HG02885 (cell line): ENCODE data around the gene CAB39.

ENCODE experiments used
- ATAC-seq: cut with Tn5 transposase; IDR thresholded peaks from one replicate; pipeline ENCODE4 v1.9.1; 2021; ENCODE audit warnings: mild to moderate bottlenecking; ENCODE audit not compliant: unreplicated experiment, poor library complexity

CAB39 gene

DNA sequence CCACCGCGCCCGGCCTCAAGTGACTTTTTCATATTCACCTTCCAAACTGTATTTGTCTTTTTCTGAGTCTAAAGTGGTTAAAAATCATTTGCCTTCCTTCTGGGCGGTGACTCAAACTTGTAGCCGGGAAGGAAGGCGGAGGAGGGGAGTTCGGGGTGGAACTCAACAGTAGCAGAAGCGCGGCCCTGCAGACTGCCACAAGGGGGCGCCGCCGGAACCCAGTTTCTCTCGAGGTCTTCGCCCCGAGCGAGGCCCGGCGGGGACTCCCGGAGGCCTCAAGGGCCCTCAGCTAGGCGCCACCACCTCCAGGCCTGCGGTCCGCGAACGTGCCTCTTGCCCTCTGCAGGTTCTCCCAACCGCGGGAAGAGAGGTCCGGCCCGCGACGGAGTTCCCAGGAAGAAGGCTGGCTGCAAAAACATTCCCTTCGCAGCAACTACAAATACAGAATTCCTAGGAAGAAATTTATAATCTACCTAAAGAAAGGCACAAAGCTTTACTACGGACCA is 135.3 kb downstream of the CAB39 start:
- peak; percentile 94 for ATAC-seq

- ATAC-seq = peak; percentile 53
These were observed 137.2 kb downstream of the CAB39 start for GRCh38 chr2:230849633-230850357.

DNA sequence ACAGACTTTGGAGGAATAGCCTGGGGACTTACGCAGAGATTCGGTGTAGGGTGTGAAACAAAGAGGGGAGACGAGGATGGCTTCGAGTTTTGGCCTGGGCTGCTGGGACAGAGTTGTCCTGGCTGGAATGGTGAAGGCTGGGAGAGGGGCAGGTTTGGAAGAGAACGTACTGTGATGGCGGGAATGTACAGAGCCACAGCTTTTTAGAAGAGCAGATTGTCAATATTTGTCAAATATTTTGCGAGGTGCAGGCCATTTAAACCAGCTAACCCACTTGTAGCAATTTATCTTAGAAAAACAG is 137.7 kb downstream of the CAB39 start:
- no peak for ATAC-seq

DNA sequence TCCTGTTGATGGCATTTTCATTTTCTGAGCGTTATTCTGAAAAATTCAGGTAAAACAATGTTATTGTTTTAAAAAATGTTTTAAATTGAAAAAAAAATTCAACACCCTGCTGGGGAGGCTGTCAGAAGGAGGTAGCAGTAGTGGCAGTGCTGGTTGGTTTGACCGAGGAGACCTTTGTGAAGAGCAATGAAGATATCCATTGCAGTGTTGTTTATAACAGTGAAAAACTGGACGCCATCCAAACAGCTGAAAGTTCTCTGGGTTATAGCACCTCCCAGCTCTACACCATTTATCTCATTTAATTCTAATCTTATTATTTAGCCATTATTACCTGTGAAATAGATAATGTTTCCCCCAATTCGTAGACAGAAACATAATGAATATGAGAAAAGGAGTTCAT is 139.5 kb downstream of the CAB39 start:
- ATAC-seq = no peak

DNA sequence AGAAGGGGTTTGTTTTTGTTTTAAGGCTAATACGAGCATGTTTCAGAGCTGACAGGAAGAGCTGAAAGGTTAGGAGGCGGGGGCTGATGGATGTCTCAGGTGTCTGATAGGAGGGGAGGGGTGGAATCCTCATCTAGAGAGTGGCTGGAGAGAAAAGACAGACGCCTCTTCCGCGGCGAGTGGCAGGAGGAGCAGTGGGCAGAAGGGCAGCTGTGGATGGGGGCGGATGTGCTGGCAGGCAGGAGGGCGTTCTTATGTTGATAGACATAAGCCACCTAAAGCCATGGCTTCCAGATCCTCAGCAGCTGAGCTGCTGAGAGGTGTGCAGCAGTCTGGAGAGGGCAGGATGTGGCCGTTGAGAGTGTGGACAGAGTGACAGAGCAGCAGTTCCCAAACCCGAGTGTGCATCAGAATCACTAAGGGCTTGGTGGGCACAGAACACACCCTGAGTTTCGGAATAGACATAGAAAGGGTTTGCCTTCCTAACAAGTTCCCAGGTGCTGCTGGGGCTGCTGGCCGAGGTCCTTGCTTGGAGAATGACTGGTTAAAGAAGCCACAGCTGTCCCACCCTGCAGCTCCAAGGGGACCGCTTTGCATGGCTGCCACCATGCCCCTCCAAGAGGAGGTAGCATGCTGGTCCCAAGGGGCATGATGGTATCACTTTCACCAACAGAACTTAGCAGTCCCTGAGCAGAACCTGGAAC is 149.1 kb downstream of the CAB39 start:
- ATAC-seq = no peak

- ATAC-seq = no peak
These were observed 149.7 kb downstream of the CAB39 start for GRCh38 chr2:230862292-230862691.

- ATAC-seq = no peak
These were observed 150.4 kb downstream of the CAB39 start for GRCh38 chr2:230863031-230863430.

DNA sequence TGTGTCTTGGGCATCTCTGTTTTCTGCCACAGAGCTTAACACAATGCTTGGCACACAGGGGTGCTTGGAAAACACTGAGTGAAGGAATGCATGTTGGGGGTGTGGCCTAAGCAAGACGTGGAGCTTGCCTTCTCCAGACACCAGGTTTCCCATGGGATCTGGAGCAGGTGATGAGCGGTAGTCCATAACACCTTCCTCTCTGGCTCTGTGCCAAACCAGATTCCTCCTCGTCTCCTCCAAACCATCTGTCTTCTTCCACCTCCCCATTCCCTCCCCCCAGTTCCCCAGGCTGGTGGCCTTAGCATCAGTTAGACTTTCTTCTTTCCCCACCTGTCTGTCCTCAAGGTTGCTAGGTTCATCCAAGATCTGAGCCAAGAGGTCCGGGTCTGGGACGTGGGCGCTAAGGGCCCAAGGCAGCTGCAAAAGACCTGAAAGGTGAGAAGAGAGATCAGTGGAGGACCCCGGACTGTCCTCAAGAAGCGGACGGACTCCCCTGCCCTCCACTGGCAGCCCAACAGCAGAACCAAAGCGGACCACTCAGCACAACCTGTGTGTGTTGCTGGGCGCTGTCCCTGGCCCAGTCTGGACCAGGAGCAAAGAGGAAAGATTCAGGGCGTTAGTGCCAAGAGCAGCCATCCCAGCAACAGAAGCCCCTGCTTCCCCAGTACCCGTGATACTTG is 150.9 kb downstream of the CAB39 start:
- no peak for ATAC-seq

DNA sequence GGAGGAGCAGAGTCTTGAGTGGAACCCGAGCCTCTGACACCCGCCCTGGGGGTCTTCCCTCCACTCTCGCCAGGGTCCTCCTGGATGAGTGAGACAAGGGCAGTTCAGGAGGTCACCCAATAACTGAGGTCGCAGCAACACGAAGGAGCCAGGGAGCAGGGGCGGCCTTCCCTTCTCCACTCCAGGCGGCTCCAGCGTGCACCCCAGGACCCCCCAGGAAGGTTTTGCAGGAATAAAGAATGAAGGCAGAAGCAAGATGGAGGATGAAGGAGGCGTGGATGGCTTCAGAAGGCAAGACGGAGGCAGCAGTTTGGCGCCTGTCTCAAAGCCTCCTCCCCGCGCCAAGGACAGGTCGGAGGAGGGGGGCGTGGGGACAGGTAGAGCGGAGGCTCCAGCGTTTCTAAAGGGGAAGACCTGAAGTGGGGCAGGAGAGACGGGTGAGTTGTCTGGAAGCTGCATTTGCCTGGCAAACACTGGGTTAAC is 151.5 kb downstream of the CAB39 start:
- ATAC-seq = no peak

DNA sequence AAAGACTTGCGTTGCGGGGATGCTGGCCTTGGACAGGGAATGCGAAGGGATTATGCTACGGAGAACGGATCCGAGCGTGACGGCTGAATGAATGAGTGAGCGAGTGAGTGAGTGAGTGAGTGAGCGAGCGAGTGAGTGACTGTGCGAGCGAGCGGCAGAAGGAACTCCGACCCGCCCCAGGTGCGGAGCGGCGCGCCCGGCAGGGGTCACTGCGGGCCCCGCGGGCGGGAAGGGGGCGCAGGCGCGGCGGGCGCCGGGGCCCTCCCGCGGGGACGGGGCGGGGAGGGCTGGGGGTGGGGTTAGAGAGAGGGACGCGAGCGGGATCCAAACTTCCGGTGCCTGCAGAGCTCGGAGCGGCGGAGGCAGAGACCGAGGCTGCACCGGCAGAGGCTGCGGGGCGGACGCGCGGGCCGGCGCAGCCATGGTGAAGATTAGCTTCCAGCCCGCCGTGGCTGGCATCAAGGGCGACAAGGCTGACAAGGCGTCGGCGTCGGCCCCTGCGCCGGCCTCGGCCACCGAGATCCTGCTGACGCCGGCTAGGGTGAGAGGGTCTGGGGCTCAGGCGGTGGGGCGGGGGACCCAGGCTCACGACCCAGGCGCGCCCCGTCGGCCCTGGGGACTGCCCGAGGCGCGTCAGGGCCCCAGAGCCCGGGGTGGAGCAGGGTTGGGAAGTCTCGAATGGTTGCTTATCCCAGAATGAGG is 152.1 kb downstream of the CAB39 start, which contains the start of gene ITM2C:
TSS of gene ITM2C (plus strand) at position 338 of the 702 bp plus-strand sequence. CDS start at position 422, 84 bp downstream.
- ATAC-seq = peak; percentile 78

- no peak for ATAC-seq
These were observed 152.7 kb downstream of the CAB39 start for GRCh38 chr2:230865307-230865765.

DNA sequence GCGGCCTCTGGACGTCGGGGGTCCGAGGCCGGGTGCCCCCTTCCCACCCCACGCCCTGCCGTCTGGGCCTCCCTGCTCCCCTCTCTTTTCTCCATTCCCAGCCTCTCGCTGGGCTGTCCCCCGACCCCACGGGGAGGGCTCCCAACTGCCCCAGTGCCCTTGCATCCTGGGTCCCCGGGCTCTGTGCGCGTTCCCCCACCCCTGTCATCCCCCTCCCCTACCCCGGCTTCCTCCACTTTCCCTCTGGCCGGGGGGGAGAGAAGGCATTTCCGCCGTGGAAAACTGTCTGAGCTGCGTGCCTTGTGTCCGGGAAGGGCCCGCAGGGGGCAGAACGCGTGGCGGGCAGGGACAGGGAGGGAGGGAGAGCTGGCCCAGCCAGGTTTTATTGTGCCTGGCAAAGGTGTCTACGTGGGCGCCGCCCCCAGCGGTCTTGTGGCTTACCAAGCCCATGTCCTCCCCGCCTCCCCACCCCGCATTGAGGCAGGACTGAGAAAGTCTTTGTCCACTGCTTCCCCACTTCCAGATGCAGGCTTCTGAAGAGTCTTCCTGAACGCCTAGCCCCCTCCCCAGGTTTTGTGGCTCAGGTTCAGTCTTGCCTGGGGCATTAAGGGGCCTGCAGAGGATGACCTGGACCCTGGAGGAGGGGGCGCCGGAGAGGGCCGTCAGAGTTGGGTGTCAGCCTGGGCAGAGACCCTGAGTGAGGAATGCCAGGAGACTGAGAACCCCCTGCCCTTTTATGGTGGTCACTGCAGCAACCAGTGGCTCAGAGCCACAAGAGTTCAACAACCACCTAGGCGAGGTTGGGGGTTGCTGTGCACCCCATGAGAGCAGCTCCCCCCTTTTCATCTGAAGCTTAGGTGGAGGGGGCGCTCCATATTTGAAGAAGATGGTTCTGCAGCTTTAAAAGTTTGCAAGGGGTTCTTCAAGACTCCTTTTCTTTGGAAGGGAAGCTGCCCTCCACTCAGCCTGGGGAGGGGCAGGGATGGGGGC is 153.4 kb downstream of the CAB39 start:
- ATAC-seq = no peak

DNA sequence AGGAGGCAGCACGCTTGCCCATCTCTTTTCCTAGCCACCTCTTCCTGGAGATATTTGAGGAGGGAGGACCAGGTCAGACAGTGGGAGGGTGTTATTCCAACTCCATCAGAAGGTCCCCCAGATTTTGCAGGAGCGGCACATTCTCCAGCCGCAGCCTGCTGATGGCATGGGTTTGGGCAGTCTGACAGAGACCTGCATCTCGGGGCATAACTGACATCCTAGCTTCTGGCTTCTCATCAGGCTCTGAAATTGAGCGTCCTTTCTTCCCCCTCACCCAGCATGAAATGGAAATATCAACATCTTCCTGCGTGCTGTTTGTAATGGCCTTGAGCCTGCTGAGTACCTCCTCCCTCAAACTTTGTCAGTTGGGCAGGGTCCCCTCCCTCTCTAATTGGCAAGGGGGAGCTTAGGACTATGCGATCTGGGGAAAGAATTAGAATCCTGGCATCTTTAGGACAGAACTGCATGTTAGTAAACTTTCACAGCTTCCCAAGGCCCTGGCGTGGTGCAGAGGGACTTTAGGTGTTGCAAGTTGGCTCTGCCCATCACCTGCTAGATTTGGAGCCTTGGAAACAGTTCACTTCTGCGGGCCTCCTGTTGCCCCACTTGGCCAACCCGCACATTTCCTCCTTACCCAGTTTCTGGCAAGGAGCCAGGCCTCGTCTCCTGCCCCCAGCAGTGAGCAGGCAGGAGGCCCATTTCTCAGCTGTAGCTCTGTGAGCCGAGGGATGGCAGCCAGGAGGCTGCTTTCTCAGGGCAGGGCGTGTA is 154.3 kb downstream of the CAB39 start:
- ATAC-seq = no peak

- ATAC-seq = no peak
These were observed 155.7 kb downstream of the CAB39 start for GRCh38 chr2:230868161-230868946.

GRCh38 chr2:230868947-230869913 is 156.6 kb downstream of the CAB39 start:
- no peak for ATAC-seq

DNA sequence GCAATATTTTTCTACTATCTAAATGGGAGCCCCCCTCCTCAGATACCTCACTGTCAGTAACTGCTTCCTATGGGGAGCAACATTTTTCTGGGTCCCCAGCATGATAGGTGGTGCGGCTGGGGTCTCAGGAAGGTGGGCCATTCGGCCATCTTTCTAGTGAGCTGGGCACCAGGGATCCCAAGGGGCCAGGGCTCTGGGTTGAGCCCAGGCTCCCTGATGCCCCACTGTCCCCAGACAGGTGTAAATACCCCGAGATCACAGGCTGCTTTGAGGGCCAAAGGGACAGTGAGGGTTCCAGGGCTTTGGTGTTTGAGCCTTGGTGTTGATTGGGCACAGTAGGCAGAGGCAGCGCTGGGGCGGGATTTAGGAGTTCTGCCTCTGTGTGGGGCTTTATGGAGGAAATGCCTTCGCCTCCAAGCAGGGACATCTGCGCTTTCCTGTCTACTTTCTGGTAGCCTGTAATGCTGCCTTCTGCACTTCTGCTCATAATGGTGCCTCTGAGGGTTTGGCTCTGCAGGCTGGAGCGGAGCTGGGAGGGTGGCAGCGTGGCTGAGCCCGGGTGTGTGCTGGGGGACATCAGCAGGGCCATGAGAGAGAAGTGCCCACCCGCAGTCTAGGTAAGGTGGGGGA is 157.4 kb downstream of the CAB39 start:
- no peak for ATAC-seq
